ENCODE measurements around the gene REXO1.

REXO1 gene

GRCh38 chr19:1855040-1855827, 7.0 kb upstream of the REXO1 start:
- H3K4me3 ChIP-seq (ENCODE audit: low read depth, low read length): no peak overlapping the region
- ChIA-PET POLR2A (interaction anchor here (0.6 kb wide), 2 partner anchors 13 to 21 kb away, joined by 3 to 5 read pairs; no protein-coding TSS in a partner anchor), CTCF (interaction anchor here (1.3 to 3.3 kb wide), 2 partner anchors 9 to 17 kb away, joined by 4 to 13 read pairs; no protein-coding TSS in a partner anchor)
- H3K4me1 ChIP-seq (ENCODE audit: control insufficient read depth, insufficient read depth, low read length): peaks cover 15% of the 10 kb centered on the region
- no peaks in the 10 kb centered on the region for H3K36me3 ChIP-seq (ENCODE audit: control insufficient read depth in 2 of 2, insufficient read depth in 1 of 2, low read length in 2 of 2)
- H3K27ac ChIP-seq (ENCODE audit: extremely low read depth, low read depth, low read length): peak overlapping the region; percentile 46; the same call in 1 of the 2 replicates
- no peaks in the 10 kb centered on the region for H3K9me3 ChIP-seq (ENCODE audit: control insufficient read depth, insufficient read depth, low read depth, low read length)
- TF ChIP-seq ZNF292 (tag by site-specific recombination; IDR thresholded peaks at IDR 0.05; ENCODE audit: borderline replicate concordance, low read depth) (no peak), ZNF354C (tag by site-specific recombination; IDR thresholded peaks at IDR 0.05; ENCODE audit: borderline replicate concordance, low read depth) (no peak), ZNF555 (tag by site-specific recombination; conservative IDR thresholded peaks at IDR 0.05) (no peak), ZNF596 (tag by site-specific recombination; IDR thresholded peaks at IDR 0.05) (no peak), YY1 (tag by site-specific recombination; IDR thresholded peaks at IDR 0.05) (no peak), INSM2 (tag by site-specific recombination; IDR thresholded peaks at IDR 0.05) (no peak), GFI1B (tag by site-specific recombination; IDR thresholded peaks at IDR 0.05) (no peak), ZNF16 (tag by site-specific recombination; IDR thresholded peaks at IDR 0.05; ENCODE audit: low read depth) (no peak), ZNF248 (tag by site-specific recombination; IDR thresholded peaks at IDR 0.05) (no peak), ZNF560 (tag by site-specific recombination; IDR thresholded peaks at IDR 0.05; ENCODE audit: borderline replicate concordance) (no peak), ZNF223 (tag by site-specific recombination; IDR thresholded peaks at IDR 0.05) (no peak; the same call in 1 of the 2 replicates), ZNF449 (tag by site-specific recombination; IDR thresholded peaks at IDR 0.05) (no peak), PATZ1 (tag by site-specific recombination; IDR thresholded peaks at IDR 0.05) (peak; percentile 88), ZEB2 (tag by site-specific recombination; IDR thresholded peaks at IDR 0.05) (no peak), REPIN1 (tag by site-specific recombination; IDR thresholded peaks at IDR 0.05; ENCODE audit: low read depth) (no peak), ZNF585B (tag by site-specific recombination; IDR thresholded peaks at IDR 0.05) (no peak), ZNF776 (tag by site-specific recombination; IDR thresholded peaks at IDR 0.05; ENCODE audit: borderline replicate concordance) (no peak), ZNF843 (tag by site-specific recombination; IDR thresholded peaks at IDR 0.05) (no peak), ZNF394 (tag by site-specific recombination; IDR thresholded peaks at IDR 0.05; ENCODE audit: borderline replicate concordance) (no peak), PRDM1 (tag by site-specific recombination; IDR thresholded peaks at IDR 0.05) (no peak), ZBTB49 (tag by site-specific recombination; IDR thresholded peaks at IDR 0.05; ENCODE audit: low read depth) (no peak), ZBTB6 (tag by site-specific recombination; IDR thresholded peaks at IDR 0.05) (no peak), ZFHX2 (tag by site-specific recombination; conservative IDR thresholded peaks at IDR 0.05) (peak; percentile 53), ZNF132 (tag by site-specific recombination; IDR thresholded peaks at IDR 0.05; ENCODE audit: borderline replicate concordance) (no peak), ZNF580 (tag by site-specific recombination; IDR thresholded peaks at IDR 0.05) (no peak), SCRT1 (tag by site-specific recombination; IDR thresholded peaks at IDR 0.05; ENCODE audit: borderline replicate concordance) (no peak), ZNF366 (tag by site-specific recombination; conservative IDR thresholded peaks at IDR 0.05) (peak; percentile 57)

All from HEK293 (cell line).